Neural progenitor cell (in vitro differentiated cells): ENCODE results near the gene CD96.

Experiments used
- CTCF ChIP-seq: fragments of 200-600 bp; sonication (generic); IDR thresholded peaks from 2 replicates; pipeline ENCODE4 v1.5.1; 2017; ENCODE audit warnings: antibody characterized with exemption, mild to moderate bottlenecking
- EZH2 ChIP-seq: fragments of 200-600 bp; sonication (generic); IDR thresholded peaks from 2 replicates; pipeline ENCODE4 v1.6.1; 2017; ENCODE audit warnings: antibody characterized with exemption, mild to moderate bottlenecking, moderate library complexity

- TF ChIP-seq EZH2 (no peak), CTCF (no peak)
These were observed 71.3 kb downstream of the CD96 start for GRCh38 chr3:111613294-111613693.
